ENCODE data around the gene CHMP6.
"Not testable (repeated sequence)": the region's sequence is repeated elsewhere in the genome, so short reads cannot be mapped to it uniquely, and the experiment has no call there.

Gene CHMP6

GRCh38 chr17:81011951-81012350, 20.3 kb downstream of the CHMP6 start:
- DNase-seq (ENCODE audit: low spot score), result no peak

GRCh38 chr17:81012574-81013447, 21.2 kb downstream of the CHMP6 start:
- no peak for DNase-seq (ENCODE audit: low spot score)

DNA sequence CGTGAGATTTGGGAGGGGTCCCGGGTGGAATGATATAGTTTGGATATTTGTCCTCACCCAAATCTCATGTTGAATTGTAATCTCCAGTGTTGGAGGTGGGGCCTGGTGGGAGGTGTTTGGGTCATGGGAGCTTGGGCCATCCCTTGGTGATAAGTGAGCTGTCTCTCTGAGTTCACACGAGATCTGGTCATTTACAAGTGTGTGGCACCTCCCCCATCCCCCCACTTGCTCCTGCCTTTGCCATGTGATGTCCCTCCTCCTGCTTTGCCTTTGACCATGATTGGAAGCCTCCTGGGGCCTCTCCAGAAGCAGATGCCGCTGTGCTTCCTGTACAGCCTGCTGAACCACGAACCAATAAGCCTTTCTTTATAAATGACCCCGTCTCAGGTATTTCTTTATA, 22.0 kb downstream of the CHMP6 start:
- no peak for DNase-seq (ENCODE audit: low spot score)

DNA sequence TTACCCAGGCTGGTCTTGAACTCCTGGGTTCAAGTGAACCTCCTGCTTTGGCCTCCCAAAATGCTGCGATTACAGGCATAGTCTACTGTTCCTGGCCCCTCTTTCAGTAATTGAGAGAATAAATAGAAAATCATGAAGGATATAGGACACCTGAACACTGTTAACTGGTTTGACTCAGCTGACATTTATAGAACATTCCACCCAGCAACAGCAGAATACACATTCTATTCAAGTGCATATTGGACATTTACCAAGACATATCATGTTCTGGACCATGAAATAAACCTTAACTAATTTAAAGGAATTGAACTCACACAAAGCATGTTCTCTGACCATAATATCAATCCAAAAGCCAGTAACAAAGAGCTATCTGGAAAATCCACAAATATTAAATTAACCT, 23.5 kb downstream of the CHMP6 start:
- no peak for DNase-seq (ENCODE audit: low spot score)

- DNase-seq (ENCODE audit: low spot score), result no peak
Observed at GRCh38 chr17:81016575-81016974, 24.9 kb downstream of the CHMP6 start.

DNA sequence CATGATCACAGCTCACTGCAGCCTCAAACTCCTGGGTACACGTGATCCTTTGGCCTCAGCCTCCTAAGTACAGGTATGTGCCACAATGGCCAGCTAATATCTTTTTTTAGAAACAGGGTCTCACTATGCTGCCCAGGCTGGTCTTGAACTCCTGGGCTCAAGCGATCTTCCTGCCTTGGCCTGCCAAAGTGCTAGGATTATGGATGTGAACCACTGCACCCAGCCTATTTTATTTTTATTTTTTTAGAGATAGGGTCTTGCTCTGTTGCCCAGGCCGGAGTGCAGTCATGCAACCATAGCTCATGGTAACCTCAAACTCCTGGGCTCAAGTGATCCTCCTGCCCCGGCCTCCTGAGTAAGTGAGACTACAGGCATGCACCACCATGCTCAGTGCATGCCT, 25.7 kb downstream of the CHMP6 start:
- DNase-seq (ENCODE audit: low spot score), result not testable (repeated sequence)

DNA sequence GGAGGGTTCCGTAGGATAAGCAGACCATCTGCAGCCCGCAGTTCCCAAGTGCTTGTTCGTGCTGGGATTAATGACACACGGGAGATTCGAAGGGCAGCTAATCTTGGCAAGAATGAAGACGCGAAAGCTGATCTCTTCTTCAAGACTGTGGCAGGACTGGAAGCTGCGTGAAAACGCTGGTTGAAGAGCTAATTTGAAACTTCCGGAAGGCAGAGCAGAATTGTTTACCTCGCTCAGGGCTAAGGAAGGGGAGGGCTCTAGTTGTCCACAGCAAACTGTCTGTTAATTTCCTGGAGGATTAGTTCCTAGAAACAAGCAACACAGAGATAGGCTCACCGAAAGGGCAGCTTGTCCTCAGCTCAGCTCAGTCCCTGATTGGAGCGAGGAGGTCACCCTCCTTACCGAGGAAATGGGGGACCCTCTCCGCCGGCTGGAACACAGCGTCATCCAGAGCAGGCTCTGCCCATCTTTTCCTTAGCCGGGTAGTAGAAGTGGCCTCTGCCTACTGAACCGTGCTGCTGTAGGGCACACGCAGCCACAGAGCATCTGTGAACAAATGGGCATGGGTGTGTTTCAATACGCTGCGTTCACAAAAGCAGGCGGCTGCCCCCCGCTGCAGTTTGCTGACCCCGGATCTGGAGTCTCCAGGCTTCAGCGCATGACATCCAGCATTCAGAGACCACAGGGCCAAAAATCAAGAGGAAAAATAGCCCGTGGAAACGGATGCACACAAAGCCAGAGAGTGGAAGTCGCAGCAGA, 26.6 kb downstream of the CHMP6 start:
- peak; percentile 69 for DNase-seq (ENCODE audit: low spot score)

DNA sequence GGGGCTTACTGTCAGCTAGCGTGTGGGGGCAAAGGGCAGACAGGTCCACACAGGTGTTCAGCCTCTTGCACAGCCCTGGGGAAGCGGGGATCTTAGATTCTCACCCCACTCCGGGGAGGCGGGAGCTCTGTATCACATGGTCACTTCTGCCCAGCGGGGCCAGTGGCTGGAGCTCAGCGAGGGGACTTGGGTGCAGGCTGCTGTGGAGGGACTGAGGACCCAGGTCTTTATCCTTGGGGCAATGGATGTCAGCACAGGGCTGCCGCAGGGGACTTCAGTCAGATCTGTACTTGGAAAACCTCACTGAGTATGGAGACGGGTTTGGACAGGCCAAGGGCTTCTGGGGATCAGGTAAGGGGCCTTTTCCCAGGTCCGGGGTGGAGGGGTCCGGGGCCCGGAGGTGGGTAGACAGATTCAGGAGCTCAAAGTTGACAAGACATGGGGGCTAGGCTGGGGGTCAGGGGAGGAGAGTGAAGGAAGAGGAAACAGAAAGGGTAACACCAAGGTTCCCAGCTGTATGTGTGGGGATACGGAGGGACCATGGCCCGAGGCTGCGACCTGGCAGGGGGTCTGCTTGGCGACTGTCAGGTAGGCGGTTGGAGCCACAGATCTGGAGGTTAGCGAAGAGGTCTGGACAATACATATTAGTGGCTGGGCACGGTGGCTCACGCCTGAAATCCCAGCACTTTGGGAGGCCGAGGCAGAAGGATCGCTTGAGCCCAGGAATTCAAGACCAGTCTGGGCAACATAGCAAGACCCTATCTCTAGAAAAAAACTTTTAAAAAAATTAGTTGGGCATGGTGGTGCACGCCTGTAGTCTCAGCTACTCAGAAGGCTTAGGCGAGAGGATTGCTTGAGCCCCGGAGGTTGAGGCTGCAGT, 28.2 kb downstream of the CHMP6 start:
- no peak for DNase-seq (ENCODE audit: low spot score)

DNA sequence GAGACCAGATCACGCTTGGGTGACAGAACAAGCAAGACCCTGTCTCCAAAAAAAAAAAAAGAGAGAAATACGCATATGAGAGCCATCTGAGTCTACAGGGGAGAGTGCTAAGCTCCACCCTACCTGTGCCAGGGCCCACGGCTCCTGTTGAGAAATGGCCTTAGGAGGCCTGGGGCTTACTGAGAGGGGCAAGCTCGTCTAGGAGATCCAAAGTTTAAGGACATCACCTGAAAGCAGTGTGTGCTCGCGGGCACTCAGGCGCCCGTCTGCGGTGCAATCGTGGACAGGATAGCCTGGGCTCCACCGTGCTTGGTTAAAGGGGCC, 28.8 kb downstream of the CHMP6 start:
- DNase-seq (ENCODE audit: low spot score), result no peak

DNA sequence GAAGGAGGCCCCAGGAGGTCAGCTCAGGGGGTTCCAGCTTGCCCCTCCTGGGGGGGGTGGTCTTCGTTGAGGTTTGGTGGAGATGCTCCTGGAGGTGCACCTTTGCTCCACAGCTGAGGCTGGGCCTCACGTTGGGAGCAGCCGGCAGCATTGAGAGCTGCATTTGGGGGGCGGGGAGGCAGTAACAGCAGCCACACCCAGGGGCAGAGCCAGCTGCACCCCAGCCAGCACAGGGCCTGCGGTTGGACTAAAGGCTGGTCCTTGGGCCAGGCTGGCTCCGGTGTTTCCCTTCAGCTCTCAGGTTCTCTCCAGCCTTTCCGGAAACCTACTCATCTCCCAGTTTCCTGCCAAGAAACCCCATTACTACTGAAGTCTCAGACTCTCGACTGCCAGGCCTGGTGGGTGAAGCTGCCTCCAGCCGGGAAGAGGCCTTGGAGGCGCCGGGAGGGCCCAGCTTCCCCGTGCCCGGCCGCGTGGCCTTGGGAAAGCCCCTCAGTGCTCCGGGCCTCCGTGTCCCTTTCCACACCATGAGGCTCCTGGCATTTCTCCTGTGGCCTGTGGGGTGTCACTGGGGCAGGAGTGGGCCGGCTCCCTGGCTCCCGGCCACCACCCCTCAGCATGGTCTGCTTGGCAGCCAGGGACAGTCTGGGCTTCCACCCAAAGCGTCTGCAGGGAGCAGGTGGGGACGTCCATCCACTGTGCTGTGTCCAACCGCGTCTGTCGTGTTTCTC, 29.3 kb downstream of the CHMP6 start:
- no peak for DNase-seq (ENCODE audit: low spot score)

- DNase-seq (ENCODE audit: low spot score), result no peak
Observed at GRCh38 chr17:81021531-81022343, 30.1 kb downstream of the CHMP6 start.

- DNase-seq (ENCODE audit: low spot score), result no peak
Observed at GRCh38 chr17:81022344-81022676, 30.7 kb downstream of the CHMP6 start.

DNA sequence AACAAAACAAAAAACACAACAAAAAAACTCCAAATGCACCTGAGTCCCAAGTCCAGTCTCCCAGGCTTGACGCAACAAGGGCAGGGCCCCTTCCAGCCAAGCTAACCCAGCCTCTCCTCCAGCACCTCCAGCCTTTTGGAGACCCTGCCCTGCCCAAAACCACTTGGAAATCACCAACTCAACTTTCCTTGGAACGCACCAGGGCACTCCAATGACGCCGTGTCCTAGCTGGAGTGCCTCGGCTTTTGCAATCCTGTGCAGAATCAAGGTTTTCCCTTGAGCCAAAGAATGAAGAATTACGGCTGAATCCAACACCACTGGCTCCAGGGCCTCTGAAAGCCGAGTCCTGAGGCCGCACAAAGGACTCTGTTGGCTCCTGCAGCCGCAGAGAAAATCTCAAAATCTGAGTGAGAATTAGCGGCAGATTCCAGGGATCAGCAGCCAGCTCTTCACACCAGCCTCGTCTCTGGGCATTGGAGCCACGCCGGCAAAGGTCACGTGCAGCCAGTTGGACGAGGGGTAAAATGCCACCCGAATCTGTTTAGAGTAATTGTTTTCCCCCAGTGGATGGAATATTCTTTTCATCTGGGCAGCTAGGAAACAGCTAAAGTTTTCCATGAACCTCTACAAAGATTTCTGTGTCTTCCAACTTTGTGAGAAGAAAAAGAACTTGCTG, 33.6 kb downstream of the CHMP6 start:
- DNase-seq (ENCODE audit: low spot score), result no peak

DNA sequence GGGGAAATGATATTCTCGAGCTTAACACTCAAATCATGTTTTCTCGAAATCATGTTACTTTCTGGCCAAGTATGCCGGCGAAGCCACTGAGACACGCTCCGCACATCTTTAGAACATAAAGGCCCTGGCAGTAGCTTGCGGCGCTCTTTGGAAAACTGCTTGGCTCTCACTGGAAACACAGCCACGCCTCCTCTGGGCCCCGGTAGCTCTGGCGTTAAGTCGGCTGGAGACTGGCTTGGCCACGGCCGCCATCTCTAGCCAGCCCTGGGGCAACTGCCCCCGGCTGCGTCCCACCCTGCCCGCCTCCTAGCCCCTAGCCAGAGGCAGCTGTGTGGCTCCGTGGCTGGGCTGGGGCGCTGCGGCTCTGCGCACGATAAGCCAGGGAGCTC, 34.1 kb downstream of the CHMP6 start:
- DNase-seq (ENCODE audit: low spot score), result no peak

DNA sequence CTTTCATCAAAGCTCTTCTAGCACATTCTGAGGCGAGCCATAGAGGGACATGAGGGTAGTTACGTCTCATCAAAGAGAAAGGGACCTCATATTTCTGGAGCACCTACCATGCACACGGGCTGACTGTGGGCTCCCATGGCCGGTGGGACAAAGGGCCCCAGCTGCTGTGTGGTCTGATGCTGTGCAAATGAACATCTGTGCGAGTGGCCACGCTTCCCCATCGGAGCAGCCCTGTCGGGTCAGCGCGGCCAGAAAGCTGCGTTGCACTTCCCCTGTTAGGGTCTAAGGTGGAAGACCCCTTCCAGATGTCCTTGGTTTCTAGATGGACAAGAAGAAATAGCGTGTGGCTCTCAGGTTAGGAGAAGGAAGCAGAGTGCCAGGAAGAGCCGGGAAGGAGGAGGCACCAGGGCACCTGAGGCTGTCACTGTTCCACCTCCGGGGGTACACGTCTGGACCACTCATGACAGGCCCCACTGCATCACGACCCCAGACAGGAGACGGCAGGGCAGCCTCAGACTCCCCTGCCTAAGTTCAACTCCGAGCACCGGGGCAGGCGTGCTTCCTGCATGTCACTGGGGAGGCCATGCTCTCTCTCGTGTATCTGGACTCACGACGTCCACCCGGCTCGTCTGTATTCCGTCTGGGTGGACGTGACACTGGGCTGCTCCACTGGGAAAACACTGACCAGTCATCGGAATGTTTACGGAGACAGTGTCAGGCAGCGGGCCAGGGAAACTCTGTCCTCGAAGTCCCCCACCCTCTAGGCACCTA, 34.8 kb downstream of the CHMP6 start:
- DNase-seq (ENCODE audit: low spot score), result no peak

DNA sequence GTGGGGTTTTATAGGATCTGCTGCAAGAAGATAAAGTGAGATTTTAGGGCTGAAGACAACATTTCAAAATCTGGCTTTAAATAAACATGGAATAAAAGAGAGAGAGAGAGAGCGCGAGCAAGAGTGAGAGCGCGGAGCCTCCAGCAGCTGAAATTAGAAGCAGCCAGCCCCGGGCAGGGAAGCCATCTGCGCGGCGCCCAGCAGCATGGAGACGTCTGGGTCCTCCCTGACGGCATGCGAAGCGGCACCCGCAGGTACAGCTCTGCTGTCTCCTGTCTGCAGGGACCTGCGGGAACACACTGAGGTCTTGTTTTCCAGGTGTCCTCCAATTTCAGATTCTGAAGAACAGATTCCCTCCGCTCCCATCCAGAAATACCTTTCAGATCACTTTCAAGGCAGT, 35.4 kb downstream of the CHMP6 start:
- no peak for DNase-seq (ENCODE audit: low spot score)

- no peak for DNase-seq (ENCODE audit: low spot score)
Observed at GRCh38 chr17:81027591-81028505, 36.2 kb downstream of the CHMP6 start.

- no peak for DNase-seq (ENCODE audit: low spot score)
Observed at GRCh38 chr17:81028506-81028858, 36.8 kb downstream of the CHMP6 start.

GRCh38 chr17:81029859-81030258, 38.2 kb downstream of the CHMP6 start:
- DNase-seq (ENCODE audit: low spot score), result no peak
